Gastroesophageal sphincter (tissue), 4 donors: ENCODE measurements around the gene WNT3A. TPM values are rescaled to one million over a fixed set of nuclear protein-coding genes. Genes with fewer than 3 reads are reported as not detected.

Source experiments
- ATAC-seq: fragments of 150-250 bp; one replicate; pipeline ENCODE4 v1.9.1; 2016; ENCODE audit warnings: mild to moderate bottlenecking, moderate library complexity
- H3K27ac ChIP-seq, 4 donors: fragments of 200-600 bp; sonication (generic) in 3 of 4; 1 replicate in 3 of 4; 2 replicates in 1 of 4; pipeline ENCODE4 v1.5.1; 2016 to 2019
- H3K27me3 ChIP-seq: fragments of 200-600 bp; sonication (generic); one replicate; pipeline ENCODE4 v1.5.1; 2019
- H3K36me3 ChIP-seq, 2 donors: fragments of 200-600 bp; sonication (generic); one replicate each; pipeline ENCODE4 v1.5.1; 2019; ENCODE audit warnings: control low read depth in 1 of 2
- H3K4me1 ChIP-seq, 3 donors: fragments of 200-600 bp; sonication (generic); 1 replicate in 2 of 3; 2 replicates in 1 of 3; pipeline ENCODE4 v1.5.1; 2016 to 2019; ENCODE audit warnings: control low read depth in 2 of 3
- H3K4me3 ChIP-seq, 2 donors: fragments of 200-600 bp; sonication (generic); one replicate each; pipeline ENCODE4 v1.5.1; 2019; ENCODE audit warnings: mild to moderate bottlenecking in 1 of 2, moderate library complexity in 1 of 2
- H3K9me3 ChIP-seq, 3 donors: fragments of 200-600 bp; sonication (generic); one replicate each; pipeline ENCODE4 v1.5.1; 2017 to 2019; ENCODE audit warnings: control low read depth in 2 of 3
- EP300 ChIP-seq: sonication (generic); formaldehyde crosslinking; IDR thresholded peaks from one replicate; pipeline ENCODE4 v1.6.1; 2017; ENCODE audit warnings: antibody characterized with exemption, mild to moderate bottlenecking
- POLR2A ChIP-seq, 2 donors: fragments of 450-650 bp; IDR thresholded peaks; one replicate each; pipeline ENCODE4 v1.6.1; 2017; ENCODE audit warnings: antibody characterized with exemption in 2 of 2, mild to moderate bottlenecking in 2 of 2, moderate library complexity in 1 of 2
- POLR2AphosphoS5 ChIP-seq: sonication (generic); formaldehyde crosslinking; IDR thresholded peaks from one replicate; pipeline ENCODE4 v1.6.1; 2017; ENCODE audit warnings: antibody characterized with exemption
- WGBS, 2 donors: methylation state at CpG; one replicate each; pipeline ENCODE4 v1.1.5; 2018; ENCODE audit warnings: low coverage in 1 of 2; 5-methylcytosine and 5-hydroxymethylcytosine counted together
- total RNA-seq, 4 donors: library from RNA; depleted of rRNA; stranded (reverse); fragments of >200 nt; gene quantifications; one replicate each; pipeline ENCODE4 v1.1.0, GENCODE V29; 2016
- TF ChIP-seq, protein P1 (sequence below), 4 experiments: fragments of 200-600 bp in 2 of 4; fragments of 450-650 bp in 2 of 4; sonication (generic) in 1 of 4; IDR thresholded peaks; one replicate each; pipeline ENCODE4 v1.5.1; 2017 to 2019; ENCODE audit warnings: antibody characterized with exemption in 4 of 4, mild to moderate bottlenecking in 2 of 4, moderate library complexity in 2 of 4

WNT3A gene
- total RNA-seq, 4 donors from 2014 or later: not detected

DNA sequence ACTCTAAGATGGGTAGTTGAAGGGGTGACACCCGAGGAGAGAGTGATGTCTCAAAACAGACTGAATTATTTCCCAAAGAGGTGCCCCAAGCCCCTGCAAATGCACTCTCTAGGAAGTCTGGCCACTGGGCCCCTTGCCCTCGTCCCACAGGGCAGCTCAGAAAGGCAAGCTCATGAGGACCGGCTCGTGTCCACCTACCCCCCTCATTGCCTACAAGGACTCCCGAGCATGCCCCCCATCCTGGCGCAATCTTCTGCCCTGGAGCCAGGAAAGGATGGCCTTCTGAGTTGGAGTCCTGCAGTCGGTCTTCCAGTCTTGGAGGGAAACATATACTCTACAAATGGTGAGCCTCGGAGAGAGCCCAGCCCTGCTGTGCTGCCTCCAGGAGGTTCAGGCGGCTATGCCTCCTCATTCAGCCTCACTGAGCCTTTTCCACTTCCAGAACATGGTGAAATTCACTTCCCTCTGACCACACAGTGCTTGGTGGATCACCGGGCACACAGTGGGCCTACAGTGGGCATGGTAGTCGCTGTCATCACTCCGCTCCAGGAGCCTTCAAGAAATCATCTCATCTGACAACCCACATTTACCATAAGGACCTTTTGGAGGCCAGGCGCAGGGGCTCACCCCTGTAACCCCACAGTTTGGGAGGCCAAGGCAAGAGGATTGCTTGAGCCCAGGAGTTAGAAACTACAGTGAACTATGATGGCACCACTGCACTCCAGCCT, 5.8 kb upstream of the WNT3A start:
- H3K27ac ChIP-seq: no peak overlapping the region
- H3K4me3 ChIP-seq: no peak overlapping the region
- no peaks in the 10 kb centered on the region for H3K4me1 ChIP-seq
- no peak for TF ChIP-seq POLR2A (IDR thresholded peaks at IDR 0.05)
- TF ChIP-seq, protein P1, sequence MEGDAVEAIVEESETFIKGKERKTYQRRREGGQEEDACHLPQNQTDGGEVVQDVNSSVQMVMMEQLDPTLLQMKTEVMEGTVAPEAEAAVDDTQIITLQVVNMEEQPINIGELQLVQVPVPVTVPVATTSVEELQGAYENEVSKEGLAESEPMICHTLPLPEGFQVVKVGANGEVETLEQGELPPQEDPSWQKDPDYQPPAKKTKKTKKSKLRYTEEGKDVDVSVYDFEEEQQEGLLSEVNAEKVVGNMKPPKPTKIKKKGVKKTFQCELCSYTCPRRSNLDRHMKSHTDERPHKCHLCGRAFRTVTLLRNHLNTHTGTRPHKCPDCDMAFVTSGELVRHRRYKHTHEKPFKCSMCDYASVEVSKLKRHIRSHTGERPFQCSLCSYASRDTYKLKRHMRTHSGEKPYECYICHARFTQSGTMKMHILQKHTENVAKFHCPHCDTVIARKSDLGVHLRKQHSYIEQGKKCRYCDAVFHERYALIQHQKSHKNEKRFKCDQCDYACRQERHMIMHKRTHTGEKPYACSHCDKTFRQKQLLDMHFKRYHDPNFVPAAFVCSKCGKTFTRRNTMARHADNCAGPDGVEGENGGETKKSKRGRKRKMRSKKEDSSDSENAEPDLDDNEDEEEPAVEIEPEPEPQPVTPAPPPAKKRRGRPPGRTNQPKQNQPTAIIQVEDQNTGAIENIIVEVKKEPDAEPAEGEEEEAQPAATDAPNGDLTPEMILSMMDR (IDR thresholded peaks at IDR 0.05): no peak
- TF ChIP-seq POLR2AphosphoS5: no peak
- no peak for TF ChIP-seq EP300
- 69 to 84% methylated on average over 4 to 6 of the region's 13 CpGs for WGBS, 2 donors
- peaks cover 0 to 29% (median 0%) of the 10 kb centered on the region in 3 donors for H3K9me3 ChIP-seq
- ATAC-seq: no peak
- H3K27me3 ChIP-seq: peaks cover 71% of the 10 kb centered on the region
- H3K36me3 ChIP-seq: no peaks in the 10 kb centered on the region

DNA sequence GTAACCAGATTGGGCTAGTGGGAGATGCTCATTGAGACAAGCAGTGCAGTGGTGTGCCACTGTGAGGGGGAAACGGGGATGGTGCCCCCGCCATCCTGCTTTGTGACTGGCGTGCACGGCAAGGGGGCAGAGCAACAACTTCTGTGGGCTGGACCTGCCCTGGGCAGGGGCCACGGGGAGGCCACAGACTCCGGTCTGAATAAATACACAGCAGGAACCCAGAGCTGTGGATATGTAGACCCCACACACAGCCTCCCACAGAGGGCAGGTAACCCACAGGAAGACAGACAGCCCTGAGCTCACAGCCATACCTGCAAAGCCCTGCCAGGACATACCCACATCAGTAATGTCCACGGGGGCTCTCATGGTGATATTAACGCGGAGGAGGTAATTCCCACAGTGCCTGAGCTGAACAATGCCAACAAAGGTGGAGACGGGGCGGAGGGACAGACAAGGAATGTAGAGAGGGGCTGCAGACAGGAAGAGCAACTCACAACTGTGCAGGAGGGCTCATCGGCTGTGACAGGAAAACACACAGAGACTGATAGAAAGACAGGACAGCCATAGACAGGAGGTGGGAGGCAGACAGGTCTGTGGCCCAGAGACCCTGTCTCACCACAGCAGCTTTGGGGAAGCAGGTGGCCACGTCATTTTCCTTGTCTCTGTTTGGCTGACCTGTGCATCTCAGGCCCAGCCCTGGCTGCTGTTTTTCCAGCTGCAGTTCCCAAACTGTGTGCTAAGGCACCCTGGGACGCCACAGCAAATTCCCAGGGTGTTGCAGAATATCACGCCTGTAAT, 4.9 kb upstream of the WNT3A start:
- Histone ChIP-seq H3K4me3 (no peak overlapping the region), H3K27ac (no peak overlapping the region), H3K27me3 (peaks cover 79% of the 10 kb centered on the region), H3K9me3 (peaks cover 0 to 20% (median 0%) of the 10 kb centered on the region in 3 donors), H3K4me1 (peaks cover 0 to 8% (median 0%) of the 10 kb centered on the region in 3 donors), H3K36me3 (no peaks in the 10 kb centered on the region)
- WGBS, 2 donors: 68 to 93% methylated on average over 3 to 13 of the region's 15 CpGs
- ATAC-seq: no peak
- TF ChIP-seq, protein P1 (IDR thresholded peaks at IDR 0.05): no peak
- TF ChIP-seq POLR2A (IDR thresholded peaks at IDR 0.05) (no peak), POLR2AphosphoS5 (no peak), EP300 (no peak)

DNA sequence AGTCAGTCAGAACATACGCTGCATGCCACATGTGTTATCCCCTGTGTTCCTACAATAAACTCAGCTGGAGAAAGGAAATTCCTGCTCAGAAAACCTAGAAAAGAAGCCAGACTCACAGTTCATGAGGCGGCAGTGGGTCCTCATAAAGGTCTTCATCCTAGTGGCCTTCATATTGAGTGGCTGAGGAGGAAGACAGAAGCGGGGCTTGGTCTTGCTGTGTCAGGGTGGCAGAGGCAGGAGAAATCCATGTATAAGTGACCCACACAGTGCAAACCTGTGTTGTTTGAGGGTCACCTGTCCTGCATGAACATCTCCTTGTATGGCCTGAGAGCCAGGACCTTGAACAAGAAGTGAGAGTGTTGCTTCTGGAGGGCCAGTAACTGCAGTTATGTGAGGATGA, 4.0 kb upstream of the WNT3A start:
- ATAC-seq: no peak
- WGBS, 2 donors: 82 to 87% methylated on average over 3 of the region's 3 CpGs

DNA sequence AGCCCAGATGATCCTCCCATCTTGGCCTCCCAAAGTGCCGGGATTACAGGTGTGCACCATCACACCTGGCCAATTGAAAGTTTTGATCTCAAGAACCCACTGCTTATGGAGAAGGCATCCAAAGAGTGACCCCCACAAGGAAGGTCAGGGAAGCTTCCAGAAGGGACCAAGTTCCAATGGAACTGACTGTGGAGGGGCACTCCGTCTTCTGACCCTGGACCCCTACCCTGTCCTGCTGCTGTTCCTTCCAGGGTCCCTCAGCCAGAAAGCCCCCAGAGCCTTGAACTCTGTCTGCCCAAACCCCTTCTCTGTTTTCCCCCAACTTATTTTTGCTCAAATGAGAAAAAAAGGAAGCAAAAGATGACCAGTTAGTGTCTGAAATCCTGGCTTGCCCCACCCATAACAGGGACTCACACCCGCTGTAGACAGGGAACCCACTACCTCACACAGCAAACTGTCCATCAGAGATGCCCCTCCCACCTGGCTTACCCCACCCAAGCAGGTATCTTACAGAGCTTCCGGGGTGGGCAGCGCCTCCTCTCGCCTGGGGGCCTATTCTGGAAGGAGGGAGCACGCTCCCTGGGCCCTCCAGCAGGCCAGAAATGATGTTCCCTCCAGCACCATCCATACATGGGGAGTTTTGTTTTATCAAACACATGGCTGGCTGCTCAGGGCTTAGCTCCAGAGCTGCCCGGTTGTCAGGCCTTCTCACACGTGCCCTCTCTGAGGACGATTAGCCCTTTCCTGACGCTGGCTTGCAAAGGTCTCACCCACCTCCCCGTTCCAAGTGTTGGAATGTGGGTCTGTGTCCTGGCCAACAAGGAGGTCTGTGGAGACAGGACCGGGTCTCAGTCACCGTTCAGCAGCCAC, 3.1 kb upstream of the WNT3A start:
- H3K27ac ChIP-seq: no peak overlapping the region
- H3K27me3 ChIP-seq: peaks cover 96% of the 10 kb centered on the region
- H3K36me3 ChIP-seq: no peaks in the 10 kb centered on the region
- peaks cover 0 to 2% (median 0%) of the 10 kb centered on the region in 3 donors for H3K9me3 ChIP-seq
- TF ChIP-seq, protein P1 (IDR thresholded peaks at IDR 0.05): no peak
- TF ChIP-seq EP300: no peak
- no peak for TF ChIP-seq POLR2A (IDR thresholded peaks at IDR 0.05)
- TF ChIP-seq POLR2AphosphoS5: no peak
- ATAC-seq: no peak
- 51% methylated on average over 4 of the region's 14 CpGs; no CpG with 5 or more reads in 1 of the 2 donors for WGBS, 2 donors
- H3K4me3 ChIP-seq: no peak overlapping the region
- H3K4me1 ChIP-seq: peaks cover 0 to 20% (median 0%) of the 10 kb centered on the region in 3 donors

More for the DNA sequence above, 4.0 kb upstream of the WNT3A start:
- Histone ChIP-seq H3K4me3 (no peak overlapping the region), H3K4me1 (peaks cover 0 to 16% (median 0%) of the 10 kb centered on the region in 3 donors), H3K36me3 (no peaks in the 10 kb centered on the region), H3K9me3 (peaks cover 0 to 11% (median 0%) of the 10 kb centered on the region in 3 donors), H3K27me3 (peaks cover 87% of the 10 kb centered on the region), H3K27ac (no peak overlapping the region)
- TF ChIP-seq, protein P1 (IDR thresholded peaks at IDR 0.05): no peak
- TF ChIP-seq POLR2AphosphoS5 (no peak), EP300 (no peak)
